Body of pancreas (tissue), 4 donors: ENCODE measurements around the gene POLE4. TPM values are rescaled to one million over a fixed set of nuclear protein-coding genes. Genes with fewer than 3 reads are reported as not detected.

Experiments used
- ATAC-seq: fragments of 150-250 bp; one replicate; pipeline ENCODE4 v1.9.1; 2016
- DNase-seq, 4 donors: peaks; one replicate each; pipeline ENCODE4 v3.0.0-alpha.2; 2019
- H3K27ac ChIP-seq, 4 donors: fragments of 200-600 bp; sonication (generic); 1 replicate in 3 of 4; 2 replicates in 1 of 4; pipeline versions ENCODE4 v1.5.1 to v1.6.1; 2016 to 2019; ENCODE audit warnings: mild to moderate bottlenecking in 1 of 4, mixed read lengths in 1 of 4, moderate library complexity in 1 of 4
- H3K27me3 ChIP-seq, 2 donors: fragments of 200-600 bp; sonication (generic); one replicate each; pipeline ENCODE4 v1.6.0; 2016; ENCODE audit warnings: mild to moderate bottlenecking in 1 of 2
- H3K36me3 ChIP-seq, 2 donors: fragments of 200-600 bp; sonication (generic); replicated peaks in 1 of 2; 2 replicates each; pipeline ENCODE4 v1.5.1; 2016; ENCODE audit warnings: low read depth in 2 of 2; ENCODE audit not compliant: insufficient read depth in 1 of 2
- H3K4me1 ChIP-seq: fragments of 200-600 bp; sonication (generic); one replicate; pipeline ENCODE4 v1.6.0; 2016
- H3K4me3 ChIP-seq, 2 donors: fragments of 200-600 bp; sonication (generic); 1 replicate in 1 of 2; 2 replicates in 1 of 2; pipeline ENCODE4 v1.5.1; 2016 to 2019
- H3K9me3 ChIP-seq, 3 donors: fragments of 200-600 bp; sonication (generic); 1 replicate in 2 of 3; 2 replicates in 1 of 3; pipeline ENCODE4 v1.5.1; 2016
- POLR2A ChIP-seq, 3 donors: fragments of 450-650 bp; IDR thresholded peaks; one replicate each; pipeline ENCODE4 v1.6.1; 2016; ENCODE audit warnings: antibody characterized with exemption in 3 of 3, mild to moderate bottlenecking in 2 of 3
- WGBS, 2 donors: methylation state at CpG; one replicate each; pipeline ENCODE4 v1.1.5; 2017; 5-methylcytosine and 5-hydroxymethylcytosine counted together
- intact Hi-C: fragments of 100-400 bp; cut with DNase I; formaldehyde crosslinking; loops from one replicate; pipeline ENCODE4 v1.15.1; 2023
- total RNA-seq, 2 donors: library from RNA; depleted of rRNA; stranded (reverse); fragments of >200 nt; gene quantifications; one replicate each; pipeline ENCODE4 v1.1.0, GENCODE V29; 2016
- TF ChIP-seq, protein P1 (sequence below), 7 experiments: fragments of 450-650 bp in 4 of 7; fragments of 200-600 bp in 3 of 7; sonication (generic) in 3 of 7; IDR thresholded peaks; one replicate each; pipeline ENCODE4 v1.5.1; 2016 to 2019; ENCODE audit warnings: antibody characterized with exemption in 7 of 7

POLE4 gene
- total RNA-seq, 2 donors from 2014 or later = 15.2 to 15.8 TPM

DNA sequence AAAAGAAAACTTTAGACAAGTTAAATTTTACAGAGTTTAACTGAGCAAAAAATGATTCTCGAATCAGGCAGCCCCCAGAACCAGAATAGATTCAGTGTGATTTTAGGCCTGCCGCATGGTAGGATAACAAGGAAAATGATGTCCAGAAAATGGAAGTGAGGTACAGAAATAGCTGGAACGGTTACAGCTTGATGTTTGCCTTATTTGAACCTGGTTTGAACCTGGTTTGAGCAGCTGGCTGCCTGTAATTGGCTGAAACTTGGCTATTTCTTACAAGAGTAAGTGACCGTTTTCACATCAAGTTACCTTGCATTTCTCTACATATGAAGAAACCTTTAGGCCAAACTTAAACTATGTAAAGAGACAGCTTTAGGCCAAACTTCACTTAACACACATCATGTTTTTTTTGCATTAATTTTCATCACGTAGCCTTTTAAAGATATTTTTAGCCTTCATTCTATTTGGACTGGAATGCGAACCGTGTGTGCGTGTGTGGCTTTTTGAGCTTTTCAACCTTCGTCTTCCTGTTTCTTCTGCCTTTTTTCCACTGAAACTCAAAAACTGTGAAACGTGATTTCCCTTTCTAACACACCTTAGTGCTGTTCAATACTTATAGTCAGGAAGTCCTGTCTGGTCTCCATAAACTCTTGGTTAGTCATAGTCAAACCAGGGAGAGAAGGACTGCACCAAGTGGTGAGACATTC lies 4.5 kb upstream of the POLE4 start:
- no peaks in the 10 kb centered on the region for H3K27me3 ChIP-seq
- intact Hi-C loops = no loop called here
- H3K36me3 ChIP-seq = no peaks in the 10 kb centered on the region
- H3K9me3 ChIP-seq = no peaks in the 10 kb centered on the region
- TF ChIP-seq, protein P1, sequence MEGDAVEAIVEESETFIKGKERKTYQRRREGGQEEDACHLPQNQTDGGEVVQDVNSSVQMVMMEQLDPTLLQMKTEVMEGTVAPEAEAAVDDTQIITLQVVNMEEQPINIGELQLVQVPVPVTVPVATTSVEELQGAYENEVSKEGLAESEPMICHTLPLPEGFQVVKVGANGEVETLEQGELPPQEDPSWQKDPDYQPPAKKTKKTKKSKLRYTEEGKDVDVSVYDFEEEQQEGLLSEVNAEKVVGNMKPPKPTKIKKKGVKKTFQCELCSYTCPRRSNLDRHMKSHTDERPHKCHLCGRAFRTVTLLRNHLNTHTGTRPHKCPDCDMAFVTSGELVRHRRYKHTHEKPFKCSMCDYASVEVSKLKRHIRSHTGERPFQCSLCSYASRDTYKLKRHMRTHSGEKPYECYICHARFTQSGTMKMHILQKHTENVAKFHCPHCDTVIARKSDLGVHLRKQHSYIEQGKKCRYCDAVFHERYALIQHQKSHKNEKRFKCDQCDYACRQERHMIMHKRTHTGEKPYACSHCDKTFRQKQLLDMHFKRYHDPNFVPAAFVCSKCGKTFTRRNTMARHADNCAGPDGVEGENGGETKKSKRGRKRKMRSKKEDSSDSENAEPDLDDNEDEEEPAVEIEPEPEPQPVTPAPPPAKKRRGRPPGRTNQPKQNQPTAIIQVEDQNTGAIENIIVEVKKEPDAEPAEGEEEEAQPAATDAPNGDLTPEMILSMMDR (IDR thresholded peaks at IDR 0.05) = no peak
- no peak for TF ChIP-seq POLR2A (IDR thresholded peaks at IDR 0.05)
- no peak overlapping the region for H3K27ac ChIP-seq
- peaks cover 5% of the 10 kb centered on the region for H3K4me1 ChIP-seq
- ATAC-seq (no peak), DNase-seq (no peak)
- WGBS, 2 donors = 81 to 86% methylated on average over 10 of the region's 10 CpGs
- no peak overlapping the region for H3K4me3 ChIP-seq

DNA sequence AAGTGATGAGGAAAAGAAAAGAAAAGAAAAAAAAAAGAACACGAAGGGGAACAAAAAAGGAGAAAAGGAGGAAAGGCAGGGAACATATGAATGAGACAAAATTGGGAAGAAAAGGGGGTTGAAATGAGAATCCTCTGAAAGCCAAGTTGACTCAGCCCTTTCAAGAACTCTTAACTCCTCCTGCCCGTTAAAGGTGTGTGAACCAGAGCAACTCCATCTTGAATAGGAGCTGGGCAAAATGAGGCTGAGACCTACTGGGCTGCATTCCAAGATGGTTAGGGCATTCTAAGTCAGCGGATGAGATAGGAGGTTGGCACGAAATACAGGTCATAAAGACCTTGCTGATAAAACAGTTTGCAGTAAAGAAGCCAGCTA lies 4.0 kb upstream of the POLE4 start:
- DNase-seq (no peak), ATAC-seq (no peak)
- TF ChIP-seq, protein P1 (IDR thresholded peaks at IDR 0.05) = no peak
- TF ChIP-seq POLR2A (IDR thresholded peaks at IDR 0.05) = no peak
- no peak overlapping the region for H3K27ac ChIP-seq
- no peaks in the 10 kb centered on the region for H3K36me3 ChIP-seq
- H3K4me1 ChIP-seq = peaks cover 10% of the 10 kb centered on the region
- 36 to 44% methylated on average over 4 of the region's 4 CpGs for WGBS, 2 donors
- H3K27me3 ChIP-seq = no peaks in the 10 kb centered on the region
- H3K4me3 ChIP-seq = no peak overlapping the region
- intact Hi-C loops = no loop called here
- H3K9me3 ChIP-seq = no peaks in the 10 kb centered on the region

DNA sequence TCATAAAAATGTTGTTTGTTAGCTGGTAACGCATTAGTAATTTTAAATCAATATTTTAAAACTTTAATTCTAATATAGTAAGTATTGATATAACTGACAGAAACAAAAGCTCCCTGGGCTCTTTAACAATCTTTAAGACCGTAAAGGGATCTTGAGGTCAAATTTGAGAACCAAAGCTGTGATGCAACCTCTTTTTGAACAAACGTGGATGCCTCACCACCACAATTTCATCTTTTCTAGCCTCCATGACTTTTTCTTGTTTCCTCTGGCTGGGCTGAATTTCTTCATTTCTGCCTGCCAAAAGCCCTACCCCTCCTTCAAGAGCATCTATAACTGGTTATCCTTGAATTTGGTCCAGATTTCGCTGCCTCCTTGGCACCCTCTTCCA lies 563 bp upstream of the POLE4 start:
- intact Hi-C loops = no loop called here
- H3K4me1 ChIP-seq = peaks cover 10% of the 10 kb centered on the region
- WGBS, 2 donors = 36 to 44% methylated on average over 4 of the region's 4 CpGs
- H3K27me3 ChIP-seq = no peaks in the 10 kb centered on the region
- H3K4me3 ChIP-seq = no peak overlapping the region
- DNase-seq (no peak), ATAC-seq (no peak)
- no peaks in the 10 kb centered on the region for H3K9me3 ChIP-seq
- TF ChIP-seq POLR2A (IDR thresholded peaks at IDR 0.05) = no peak
- TF ChIP-seq, protein P1 (IDR thresholded peaks at IDR 0.05) = no peak
- peak overlapping the region; percentile 78 to 93 (median 88) for H3K27ac ChIP-seq
- H3K36me3 ChIP-seq = no peaks in the 10 kb centered on the region

DNA sequence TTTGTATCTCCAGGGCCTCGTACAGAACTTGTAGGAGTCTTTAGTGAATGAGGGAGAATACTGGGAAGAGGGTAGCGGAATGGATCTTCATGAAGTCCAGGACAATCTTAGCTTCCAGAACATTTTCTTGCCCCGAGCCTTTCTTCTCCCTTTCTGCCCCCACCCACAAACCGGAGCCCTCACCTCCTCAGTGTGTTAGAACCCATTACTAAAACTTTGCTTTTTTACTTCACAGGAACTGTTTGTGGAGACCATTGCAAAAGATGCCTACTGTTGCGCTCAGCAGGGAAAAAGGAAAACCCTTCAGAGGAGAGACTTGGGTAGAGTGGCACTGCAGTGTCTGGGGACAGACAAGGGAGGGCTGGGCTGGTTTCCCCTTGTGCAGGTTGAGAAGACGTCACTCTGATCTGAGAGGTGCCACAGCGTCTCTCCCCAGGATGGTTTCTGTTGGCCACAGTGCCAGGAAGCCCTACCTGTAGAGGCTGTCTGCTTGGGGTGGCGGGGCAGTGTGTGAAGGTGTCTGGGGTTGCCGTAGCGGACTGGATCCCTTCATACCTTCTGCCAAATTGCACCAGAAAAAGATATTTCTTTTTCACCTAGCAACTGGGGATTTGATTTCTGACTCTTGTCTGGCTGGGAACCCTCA lies 786 bp downstream of the POLE4 start:
- ATAC-seq (no peak), DNase-seq (peak in 1 of 4 donors; percentile 12)
- Histone ChIP-seq H3K4me3 (peak overlapping the region in 1 of 2 donors; percentile 46), H3K4me1 (peaks cover 10% of the 10 kb centered on the region), H3K9me3 (no peaks in the 10 kb centered on the region), H3K27ac (peak overlapping the region in 3 of 4 donors; percentile 82 to 93 (median 93)), H3K36me3 (no peaks in the 10 kb centered on the region), H3K27me3 (no peaks in the 10 kb centered on the region)
- intact Hi-C loops = no loop called here
- 81 to 82% methylated on average over 10 of the region's 10 CpGs for WGBS, 2 donors
- no peak for TF ChIP-seq POLR2A (IDR thresholded peaks at IDR 0.05)
- TF ChIP-seq, protein P1 (IDR thresholded peaks at IDR 0.05) = no peak
